Smooth muscle cell (in vitro differentiated cells): ENCODE results near the gene FOXL2. TPM values are rescaled to one million over a fixed set of nuclear protein-coding genes. Genes with fewer than 3 reads are reported as not detected.

Source experiments
- DNase-seq: peaks from one replicate; lab custom pipeline; 2025; ENCODE audit not compliant: unreplicated experiment; lab: John Stamatoyannopoulos, UW
- H2AFZ ChIP-seq: fragments of 200-600 bp; sonication (generic); 2 replicates; pipeline ENCODE4 v1.6.0; 2016; ENCODE audit warnings: antibody characterized with exemption, low read depth, mild to moderate bottlenecking
- H3F3A ChIP-seq: fragments of 200-600 bp; sonication (generic); 2 replicates; pipeline ENCODE4 v1.6.0; 2017; ENCODE audit warnings: antibody characterized with exemption, low read depth
- H3K27ac ChIP-seq: fragments of 200-600 bp; sonication (generic); 2 replicates; pipeline ENCODE4 v1.5.1; 2016; ENCODE audit warnings: low read depth, mild to moderate bottlenecking
- H3K27me3 ChIP-seq: fragments of 200-600 bp; sonication (generic); 2 replicates; pipeline ENCODE4 v1.6.1; 2016; ENCODE audit warnings: low read depth, mild to moderate bottlenecking
- H3K36me3 ChIP-seq: fragments of 200-600 bp; sonication (generic); 2 replicates; pipeline ENCODE4 v1.5.1; 2016; ENCODE audit warnings: low read depth
- H3K4me1 ChIP-seq: fragments of 200-600 bp; sonication (generic); 2 replicates; pipeline ENCODE4 v1.5.1; 2016; ENCODE audit warnings: low read depth
- H3K4me2 ChIP-seq: fragments of 200-600 bp; sonication (generic); 2 replicates; pipeline ENCODE4 v1.6.0; 2016; ENCODE audit warnings: mild to moderate bottlenecking
- H3K4me3 ChIP-seq: fragments of 200-600 bp; sonication (generic); 2 replicates; pipeline ENCODE4 v1.5.1; 2016; ENCODE audit warnings: mild to moderate bottlenecking
- H3K79me2 ChIP-seq: fragments of 200-600 bp; sonication (generic); 2 replicates; pipeline ENCODE4 v1.6.0; 2016; ENCODE audit warnings: low read depth, mild to moderate bottlenecking
- H3K9ac ChIP-seq: fragments of 200-600 bp; sonication (generic); 2 replicates; pipeline ENCODE4 v1.6.0; 2016; ENCODE audit warnings: low read depth
- H3K9me3 ChIP-seq: fragments of 200-600 bp; sonication (generic); replicated peaks from 2 replicates; pipeline ENCODE4 v1.5.1; 2016; ENCODE audit warnings: low read depth
- H4K20me1 ChIP-seq: fragments of 200-600 bp; sonication (generic); 2 replicates; pipeline ENCODE4 v1.6.0; 2016; ENCODE audit warnings: low read depth
- CTCF ChIP-seq: fragments of 200-600 bp; sonication (generic); IDR thresholded peaks from 2 replicates; pipeline ENCODE4 v1.5.1; 2017; ENCODE audit warnings: borderline replicate concordance, mild to moderate bottlenecking, antibody characterized with exemption; ENCODE audit not compliant: insufficient read depth, poor library complexity, severe bottlenecking
- WGBS: methylation state at CpG from one replicate; pipeline ENCODE4 v1.1.7; 2016; ENCODE audit warnings: low lambda C conversion rate; 5-methylcytosine and 5-hydroxymethylcytosine counted together
- polyA plus RNA-seq: library from polyadenylated mRNA; unstranded; fragments of >200 nt; fragmentation: Nextera tagmentation; extraction: Ambion mirVana; gene quantifications from 2 replicates; pipeline ENCODE4 v1.2.1, GENCODE V29; 2016
- total RNA-seq: library from RNA; depleted of rRNA; stranded (reverse); fragments of >200 nt; gene quantifications from 2 replicates; pipeline ENCODE4 v1.2.3, GENCODE V29; 2014

Gene FOXL2
- total and polyA plus RNA-seq, 2 experiments from 2014 or later, result not detected

DNA sequence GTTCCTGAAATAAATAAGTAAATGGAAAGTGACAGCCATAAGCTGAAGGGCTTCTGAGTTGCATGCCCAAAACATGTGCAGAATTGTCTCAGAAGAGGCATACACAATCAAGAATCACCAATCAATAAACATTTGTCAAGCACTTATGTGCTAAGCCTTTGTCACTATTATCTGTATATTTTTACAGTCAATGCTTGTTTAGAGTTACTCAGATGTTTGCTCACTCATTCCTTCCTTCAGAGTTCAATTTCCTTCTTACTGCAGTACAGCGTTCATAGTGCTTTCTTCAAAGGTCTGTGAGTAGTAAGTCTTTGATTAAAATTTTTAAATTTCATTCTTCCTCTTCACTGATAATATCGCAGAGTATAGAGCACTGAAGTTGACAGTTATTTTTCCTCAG is 17.3 kb upstream of the FOXL2 start:
- 86% methylated on average over 2 of the region's 2 CpGs for WGBS
- Histone ChIP-seq H3K27me3 (peaks cover 19% of the 10 kb centered on the region), H3K4me3 (no peak overlapping the region), H4K20me1 (no peaks in the 10 kb centered on the region), H3K9ac (no peak overlapping the region), H3K4me1 (no peaks in the 10 kb centered on the region), H3F3A (no peaks in the 10 kb centered on the region), H2AFZ (no peak overlapping the region), H3K36me3 (no peaks in the 10 kb centered on the region), H3K27ac (no peak overlapping the region), H3K4me2 (no peak overlapping the region), H3K79me2 (no peaks in the 10 kb centered on the region), H3K9me3 (no peaks in the 10 kb centered on the region)
- no peak for DNase-seq
- TF ChIP-seq CTCF, result no peak

GRCh38 chr3:138962854-138963560 is 16.1 kb upstream of the FOXL2 start:
- H3K4me2 ChIP-seq, result no peak overlapping the region
- no peaks in the 10 kb centered on the region for H3K79me2 ChIP-seq

DNA sequence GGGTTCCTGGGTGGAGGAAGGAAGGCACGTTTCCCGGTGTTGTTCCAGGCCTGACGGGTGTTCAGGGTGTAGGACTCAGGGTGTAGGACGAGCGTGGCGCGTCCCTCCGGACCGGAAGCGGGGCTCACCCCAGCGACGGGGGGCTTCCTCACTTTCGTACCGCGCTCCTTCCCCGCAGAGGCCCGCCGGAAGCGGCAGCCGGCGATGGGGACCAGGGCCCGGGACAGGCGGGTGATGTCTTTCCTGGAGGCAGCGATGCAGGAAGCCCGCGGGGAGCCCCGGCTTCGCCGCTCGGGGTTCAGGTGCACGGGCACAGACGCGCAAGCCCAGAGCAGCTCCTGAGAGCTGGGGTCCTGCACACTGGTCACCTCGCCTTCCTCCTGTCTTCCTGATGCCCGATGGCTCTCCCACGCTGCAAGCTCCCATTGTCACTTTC is 13.5 kb upstream of the FOXL2 start:
- 93% methylated on average over 29 of the region's 36 CpGs for WGBS

More at GRCh38 chr3:138962854-138963560, 16.1 kb upstream of the FOXL2 start:
- Histone ChIP-seq H3F3A (no peaks in the 10 kb centered on the region), H3K9ac (no peak overlapping the region), H4K20me1 (no peaks in the 10 kb centered on the region), H3K27me3 (peaks cover 26% of the 10 kb centered on the region), H3K36me3 (no peaks in the 10 kb centered on the region), H3K4me3 (no peak overlapping the region), H3K27ac (no peak overlapping the region), H3K4me1 (no peaks in the 10 kb centered on the region), H3K9me3 (no peaks in the 10 kb centered on the region), H2AFZ (no peak overlapping the region)
- no peak for DNase-seq
- 86% methylated on average over 8 of the region's 8 CpGs for WGBS
- no peak for TF ChIP-seq CTCF

More for the DNA sequence above, 13.5 kb upstream of the FOXL2 start:
- Histone ChIP-seq H3F3A (no peaks in the 10 kb centered on the region), H3K27ac (no peak overlapping the region), H3K4me3 (no peak overlapping the region), H3K27me3 (peaks cover 39% of the 10 kb centered on the region), H3K4me2 (no peak overlapping the region), H3K9ac (no peak overlapping the region), H3K36me3 (no peaks in the 10 kb centered on the region), H4K20me1 (no peaks in the 10 kb centered on the region), H3K9me3 (no peaks in the 10 kb centered on the region), H3K79me2 (no peaks in the 10 kb centered on the region), H3K4me1 (no peaks in the 10 kb centered on the region), H2AFZ (no peak overlapping the region)
- no peak for DNase-seq
- no peak for TF ChIP-seq CTCF
